Daoy (cell line): ENCODE measurements around the gene KRTAP4-1. TPM values are rescaled to one million over a fixed set of nuclear protein-coding genes. Genes with fewer than 3 reads are reported as not detected.
A peak's percentile ranks its signal among the peaks of the same experiment; 100 is the strongest.
"Not testable (repeated sequence)": the region's sequence is repeated elsewhere in the genome, so short reads cannot be mapped to it uniquely, and the experiment has no call there.

Experiments
- DNase-seq: peaks from one replicate; pipeline ENCODE4 v3.0.0-alpha.2; 2015; ENCODE audit warnings: low read depth
- total RNA-seq: library from RNA; depleted of rRNA; stranded (reverse); fragments of >200 nt; shearing (Covaris generic); gene quantifications from 2 replicates; pipeline ENCODE4 v1.2.3, GENCODE V29; 2014; rRNA removed

The KRTAP4-1 gene
- not detected in 2 replicates for total RNA-seq

DNA sequence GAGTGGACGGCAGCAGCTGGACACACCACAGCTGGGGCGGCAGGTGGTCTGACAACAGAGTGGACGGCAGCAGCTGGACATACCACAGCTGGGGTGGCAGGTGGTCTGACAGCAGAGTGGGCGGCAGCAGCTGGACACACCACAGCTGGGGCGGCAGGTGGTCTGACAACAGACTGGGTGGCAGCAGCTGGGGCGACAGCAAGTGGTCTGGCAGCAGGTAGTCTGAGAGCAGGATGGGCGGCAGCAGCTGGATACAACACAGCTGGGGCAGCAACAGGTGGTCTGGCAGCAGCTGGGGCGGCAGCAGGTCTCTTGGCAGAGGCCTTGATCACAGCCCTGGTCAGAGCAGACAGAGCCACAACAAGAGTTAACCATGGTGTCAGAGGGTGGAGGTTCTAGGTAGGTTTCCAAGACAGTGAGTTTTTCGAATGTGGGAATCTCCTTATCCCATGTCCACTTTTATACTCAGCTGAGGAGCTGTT is at the start of gene KRTAP4-1:
TSS of gene KRTAP4-1 (minus strand) at position 432 of the 482 bp plus-strand sequence. CDS start at position 375, 57 bp downstream.
- no peak for DNase-seq

DNA sequence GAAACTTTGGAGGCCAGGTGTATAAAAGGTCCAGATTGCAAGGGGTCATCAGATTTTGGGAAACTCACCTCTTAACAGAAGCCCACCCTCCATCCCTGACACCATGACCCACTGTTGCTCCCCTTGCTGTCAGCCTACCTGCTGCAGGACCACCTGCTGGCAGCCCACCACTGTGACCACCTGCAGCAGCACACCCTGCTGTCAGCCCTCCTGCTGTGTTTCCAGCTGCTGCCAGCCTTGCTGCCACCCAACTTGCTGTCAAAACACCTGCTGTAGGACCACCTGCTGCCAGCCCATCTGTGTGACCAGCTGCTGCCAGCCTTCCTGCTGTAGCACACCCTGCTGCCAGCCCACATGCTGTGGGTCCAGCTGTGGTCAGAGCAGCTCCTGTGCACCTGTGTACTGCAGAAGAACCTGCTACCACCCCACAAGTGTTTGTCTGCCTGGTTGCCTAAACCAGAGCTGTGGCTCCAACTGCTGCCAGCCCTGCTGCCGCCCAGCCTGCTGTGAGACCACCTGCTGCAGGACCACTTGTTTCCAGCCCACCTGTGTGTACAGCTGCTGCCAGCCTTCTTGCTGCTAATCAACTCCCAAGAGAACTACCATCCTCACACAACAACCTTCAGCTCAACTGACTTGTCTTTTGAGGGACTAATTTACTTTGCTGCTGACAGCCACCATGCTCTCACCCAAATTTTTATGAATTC is 47.8 kb upstream of the KRTAP4-1 start, which contains the start of gene KRTAP9-3:
TSS of gene KRTAP9-3 (plus strand) at position 51 of the 707 bp plus-strand sequence. CDS start at position 104, 53 bp downstream.
- not testable (repeated sequence) for DNase-seq

DNA sequence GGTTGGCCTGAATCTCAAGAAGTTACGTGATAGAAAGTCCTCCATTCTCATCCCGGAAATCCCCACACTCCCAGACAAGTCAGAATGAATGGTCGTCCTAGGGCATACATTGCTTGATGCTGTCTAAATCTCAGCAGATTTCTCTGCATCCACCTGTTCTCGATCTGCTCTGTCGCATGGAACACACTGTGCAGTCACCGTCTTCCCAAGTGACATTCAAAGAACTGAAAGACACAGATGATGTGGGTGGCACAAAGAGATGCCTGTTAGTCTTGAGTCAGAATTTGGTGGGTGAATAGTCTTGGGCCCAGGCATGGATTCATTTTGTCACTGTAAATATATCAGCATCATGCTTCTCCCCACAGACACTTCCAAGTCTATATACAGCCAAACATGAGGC is 47.0 kb upstream of the KRTAP4-1 start:
- no peak for DNase-seq

DNA sequence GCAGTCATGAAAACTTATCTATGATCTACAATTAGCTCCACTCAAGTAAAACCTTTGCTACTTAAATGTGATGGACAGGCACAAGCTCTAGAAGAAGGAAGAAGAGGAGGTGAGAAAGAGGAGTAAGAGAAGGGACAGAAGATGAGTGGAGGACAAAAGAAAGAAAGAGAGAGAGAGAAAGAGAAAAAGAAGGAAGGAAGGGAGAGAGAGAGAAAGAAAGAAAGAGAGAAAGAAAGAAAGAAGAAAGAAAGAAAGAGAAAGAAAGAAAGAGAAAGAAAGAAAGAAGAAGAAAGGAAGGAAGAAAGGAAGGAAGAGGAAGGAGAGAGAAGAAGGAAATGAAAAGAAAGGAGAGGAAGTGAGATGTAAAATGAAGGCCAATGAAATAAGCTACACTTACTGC is 45.4 kb upstream of the KRTAP4-1 start:
- DNase-seq, result no peak

DNA sequence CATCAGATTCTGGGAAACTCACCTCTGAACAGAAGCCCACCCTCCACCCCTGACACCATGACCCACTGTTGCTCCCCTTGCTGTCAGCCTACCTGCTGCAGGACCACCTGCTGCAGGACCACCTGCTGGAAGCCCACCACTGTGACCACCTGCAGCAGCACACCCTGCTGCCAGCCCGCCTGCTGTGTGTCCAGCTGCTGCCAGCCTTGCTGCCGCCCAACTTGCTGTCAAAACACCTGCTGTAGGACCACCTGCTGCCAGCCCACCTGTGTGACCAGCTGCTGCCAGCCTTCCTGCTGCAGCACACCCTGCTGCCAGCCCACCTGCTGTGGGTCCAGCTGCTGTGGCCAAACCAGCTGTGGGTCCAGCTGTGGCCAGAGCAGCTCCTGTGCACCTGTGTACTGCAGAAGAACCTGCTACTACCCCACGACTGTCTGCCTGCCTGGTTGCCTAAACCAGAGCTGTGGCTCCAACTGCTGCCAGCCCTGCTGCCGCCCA is 41.9 kb upstream of the KRTAP4-1 start, which contains the start of gene KRTAP9-2:
TSS of gene KRTAP9-2 (plus strand) at position 51 of the 498 bp plus-strand sequence. CDS start at position 58, 7 bp downstream.
- DNase-seq, result not testable (repeated sequence)

DNA sequence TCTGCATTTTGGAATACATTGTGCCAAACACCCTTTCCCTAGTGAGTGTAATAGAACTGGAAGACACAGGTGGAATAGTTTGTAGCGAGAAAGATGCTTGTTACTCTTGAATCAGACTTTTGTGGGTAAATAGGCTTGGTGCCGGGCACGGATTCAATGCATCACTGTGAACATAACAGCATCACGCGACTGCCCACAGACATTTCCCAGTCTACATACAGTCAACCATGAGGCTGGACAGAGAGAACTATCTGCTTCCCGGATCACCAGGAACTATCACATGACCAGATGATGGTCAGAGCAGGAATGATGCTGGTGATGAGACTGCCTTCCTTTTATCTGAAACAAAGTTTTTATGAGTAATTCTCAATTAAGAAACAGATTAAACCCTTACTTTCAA is 41.3 kb upstream of the KRTAP4-1 start:
- no peak for DNase-seq

DNA sequence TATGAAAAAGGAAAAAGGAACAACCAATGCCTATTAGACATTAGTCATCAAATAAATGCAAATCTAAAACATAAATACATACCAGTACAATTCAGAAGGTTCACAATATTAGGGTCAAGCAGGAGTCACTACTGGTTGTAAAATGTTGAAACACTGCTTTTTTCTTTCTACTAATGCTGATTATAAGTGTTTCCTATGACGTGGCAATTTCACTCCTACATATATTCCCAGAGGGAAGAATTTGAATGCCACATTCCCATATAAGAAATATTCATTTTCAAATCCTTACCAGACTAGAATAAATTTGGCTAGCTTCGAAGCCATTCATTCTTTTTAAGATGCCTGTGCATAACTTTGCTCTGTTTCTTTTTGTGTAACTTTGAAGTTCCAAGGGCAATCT is 39.1 kb upstream of the KRTAP4-1 start:
- no peak for DNase-seq

DNA sequence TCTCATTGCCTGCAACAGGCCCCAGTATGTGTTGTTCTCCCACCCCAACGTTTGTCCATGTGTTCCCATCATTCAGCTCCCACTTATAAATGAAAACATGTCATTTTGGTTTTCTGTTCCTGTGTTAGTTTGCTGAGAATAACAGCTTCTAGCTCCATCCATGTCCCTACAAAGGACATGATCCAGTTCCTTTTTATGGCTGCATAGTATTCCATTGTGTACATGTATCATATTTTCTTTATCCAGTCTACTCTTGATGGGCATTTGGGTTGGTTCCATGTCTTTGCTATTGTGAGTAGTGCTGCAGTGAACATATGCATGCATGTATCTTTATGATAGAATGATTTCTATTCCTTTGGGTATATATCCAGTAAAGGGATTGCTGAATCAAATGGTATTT is 31.0 kb upstream of the KRTAP4-1 start:
- no peak for DNase-seq

DNA sequence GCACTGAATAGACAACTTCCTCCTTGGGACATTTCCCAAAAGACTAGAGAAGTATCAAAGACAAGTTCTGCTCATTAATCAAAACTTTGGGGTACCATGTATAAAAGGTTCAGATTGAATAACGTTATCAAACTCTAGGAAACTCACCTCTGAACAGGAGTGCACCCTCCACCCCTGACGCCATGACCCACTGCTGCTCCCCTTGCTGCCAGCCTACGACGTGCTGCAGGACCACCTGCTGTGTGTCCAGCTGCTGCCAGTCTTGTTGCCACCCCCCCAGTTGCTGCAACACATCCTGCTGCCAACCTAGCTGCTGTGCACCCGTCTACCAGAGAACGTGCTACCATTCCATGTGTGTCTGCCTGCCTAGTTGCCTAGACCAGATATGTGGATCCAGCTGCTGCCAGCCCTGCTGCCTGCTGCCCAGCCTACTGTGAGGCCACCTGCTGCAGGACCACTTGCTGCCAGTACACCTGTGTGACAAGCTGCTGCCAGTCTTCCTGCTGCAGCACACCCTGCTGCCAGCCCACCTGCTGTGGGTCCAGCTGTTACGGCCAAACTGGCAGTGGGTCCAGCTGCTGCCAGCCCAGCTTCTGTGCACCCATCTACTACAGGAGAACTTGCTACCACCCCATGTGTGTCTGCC is 27.9 kb upstream of the KRTAP4-1 start:
- DNase-seq, result peak; percentile 15

DNA sequence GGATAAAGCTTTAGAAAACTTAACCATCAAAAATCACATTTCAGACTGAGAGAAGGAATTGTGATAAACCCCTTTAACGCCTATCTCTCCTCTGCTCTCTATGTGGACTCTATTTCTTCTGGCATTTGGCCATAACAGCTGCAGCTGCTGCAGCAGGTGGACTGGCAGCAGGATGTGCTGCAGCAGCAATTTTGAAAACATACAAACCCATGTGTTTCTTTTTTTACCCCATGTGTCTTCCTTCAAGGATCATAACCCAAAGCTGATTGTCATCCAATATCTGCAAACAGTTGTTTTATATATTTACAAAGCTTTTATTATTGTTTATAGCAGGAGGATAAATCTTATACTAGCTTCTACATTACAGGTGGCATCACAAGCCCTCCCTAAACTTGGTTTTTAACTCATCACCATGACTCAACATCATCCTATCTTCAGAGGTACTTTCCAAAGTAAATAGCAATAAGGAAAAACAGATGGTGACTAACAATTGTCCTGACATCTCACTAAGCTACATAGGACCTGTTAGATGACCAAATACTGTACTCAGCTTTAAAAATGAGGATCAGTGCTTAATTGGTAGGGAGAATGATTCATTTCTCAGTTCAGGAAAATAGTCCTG is 27.2 kb upstream of the KRTAP4-1 start:
- peak; percentile 29 for DNase-seq

DNA sequence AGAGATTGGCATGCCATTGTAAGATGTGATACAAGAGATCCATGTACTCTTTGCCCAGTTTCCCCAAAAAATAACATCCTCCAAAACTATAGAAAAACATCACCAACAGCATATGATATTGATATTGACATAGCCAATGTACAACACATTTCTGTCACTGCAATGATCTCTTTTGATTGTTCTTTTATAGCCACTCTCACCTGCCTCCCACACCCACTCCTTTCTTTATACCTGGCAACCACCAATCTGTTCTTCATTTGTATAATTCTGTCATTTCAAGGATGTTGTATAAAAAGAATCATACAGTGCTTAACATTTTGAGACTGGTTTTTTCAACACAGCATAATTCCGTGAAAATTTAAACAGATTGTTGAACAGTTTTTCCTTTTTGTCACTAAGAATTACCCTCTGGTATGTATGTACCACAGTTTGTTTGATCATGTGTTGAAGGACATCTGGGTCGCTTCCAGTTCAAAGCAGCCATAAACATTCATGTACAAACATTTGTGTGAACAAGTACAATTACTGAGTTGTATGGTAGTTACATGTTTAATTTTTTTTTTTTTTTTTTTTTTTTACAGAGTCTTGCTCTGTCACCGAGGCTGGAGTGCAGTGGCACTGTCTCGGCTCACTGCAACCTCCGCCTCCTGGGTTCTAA is 14.8 kb upstream of the KRTAP4-1 start:
- no peak for DNase-seq

DNA sequence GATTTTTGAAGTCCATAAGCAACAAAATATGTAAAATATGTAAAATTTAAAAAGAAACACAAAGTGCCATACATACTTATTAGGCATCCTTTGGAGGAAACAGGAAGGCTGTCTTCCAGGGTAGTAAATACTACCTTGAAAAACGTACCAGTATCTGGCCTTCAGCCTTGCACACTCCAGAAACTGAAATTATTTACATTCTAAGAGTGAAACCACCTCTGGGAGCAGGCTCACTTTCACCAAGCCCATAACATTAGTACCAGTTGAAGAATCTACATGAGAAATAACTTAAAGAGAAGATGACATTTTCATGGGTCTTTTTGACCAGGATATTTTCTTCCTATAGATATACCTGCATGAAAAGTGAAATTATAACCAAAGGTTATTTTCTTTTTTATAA is 11.4 kb upstream of the KRTAP4-1 start:
- no peak for DNase-seq

DNA sequence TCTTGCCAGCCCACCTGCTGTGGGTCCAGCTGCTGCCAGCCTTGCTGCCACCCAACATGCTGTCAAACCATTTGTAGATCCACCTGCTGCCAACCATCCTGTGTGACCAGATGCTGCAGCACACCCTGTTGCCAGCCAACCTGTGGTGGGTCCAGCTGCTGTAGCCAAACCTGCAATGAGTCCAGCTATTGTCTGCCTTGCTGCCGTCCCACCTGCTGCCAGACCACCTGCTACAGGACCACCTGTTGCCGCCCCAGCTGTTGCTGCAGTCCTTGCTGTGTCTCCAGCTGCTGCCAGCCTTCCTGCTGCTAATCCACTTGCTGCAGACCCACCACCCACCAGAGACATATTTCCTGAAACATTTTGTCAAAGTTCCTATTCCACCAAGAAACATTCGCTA is 5.6 kb upstream of the KRTAP4-1 start:
- DNase-seq, result no peak

DNA sequence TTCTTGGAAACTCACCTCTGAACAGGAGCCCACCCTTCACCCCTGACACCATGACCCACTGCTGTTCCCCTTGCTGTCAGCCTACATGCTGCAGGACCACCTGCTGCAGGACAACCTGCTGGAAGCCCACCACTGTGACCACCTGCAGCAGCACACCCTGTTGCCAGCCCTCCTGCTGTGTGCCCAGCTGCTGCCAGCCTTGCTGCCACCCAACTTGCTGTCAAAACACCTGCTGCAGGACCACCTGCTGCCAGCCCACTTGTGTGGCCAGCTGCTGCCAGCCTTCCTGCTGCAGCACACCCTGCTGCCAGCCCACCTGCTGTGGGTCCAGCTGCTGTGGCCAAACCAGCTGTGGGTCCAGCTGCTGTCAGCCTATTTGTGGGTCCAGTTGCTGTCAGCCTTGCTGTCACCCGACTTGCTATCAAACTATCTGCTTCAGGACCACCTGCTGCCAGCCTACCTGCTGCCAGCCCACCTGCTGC is 5.2 kb upstream of the KRTAP4-1 start, which contains the start of gene KRTAP9-1:
TSS of gene KRTAP9-1 (plus strand) at position 51 of the 482 bp plus-strand sequence. CDS start at position 51, 0 bp downstream.
- DNase-seq, result not testable (repeated sequence)

DNA sequence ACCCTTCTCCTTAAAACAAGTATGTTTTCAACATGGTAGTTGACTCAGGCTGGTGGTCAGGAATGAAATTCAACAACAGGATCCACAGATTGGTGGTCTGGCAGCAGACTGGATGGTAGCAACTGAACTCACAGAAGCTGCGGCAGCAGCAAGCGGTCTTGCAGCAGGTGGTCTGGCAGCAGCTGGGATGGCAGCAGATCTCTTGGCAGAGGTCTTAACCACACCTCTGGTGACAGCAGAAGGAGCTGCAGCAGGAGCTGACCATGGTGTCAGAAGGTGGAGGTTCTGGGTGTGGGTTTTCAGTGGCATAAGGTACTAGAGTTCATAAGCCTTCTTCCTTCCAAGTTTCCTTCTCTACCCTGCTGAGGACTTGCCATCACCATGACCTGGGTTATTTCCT is 2.2 kb upstream of the KRTAP4-1 start:
- no peak for DNase-seq

DNA sequence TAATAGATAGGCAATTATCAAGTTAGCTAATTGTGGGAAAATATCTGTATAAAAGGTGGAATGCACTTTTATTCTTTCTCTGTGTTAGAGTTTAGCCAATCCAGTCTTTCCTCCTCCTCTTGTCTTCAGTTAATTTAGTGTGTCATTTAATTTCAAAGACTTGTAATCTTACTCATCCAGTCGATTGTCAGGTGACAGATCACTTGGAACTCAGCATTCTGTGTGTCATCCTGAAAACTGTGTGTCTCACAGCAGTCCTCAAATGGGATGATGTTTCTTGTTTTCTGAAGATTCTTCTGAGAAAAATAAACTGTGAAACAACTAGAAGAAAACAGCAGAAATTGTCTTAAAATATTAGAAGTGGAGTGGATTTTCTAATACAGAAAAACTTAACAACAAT is 290 bp upstream of the KRTAP4-1 start:
- no peak for DNase-seq

DNA sequence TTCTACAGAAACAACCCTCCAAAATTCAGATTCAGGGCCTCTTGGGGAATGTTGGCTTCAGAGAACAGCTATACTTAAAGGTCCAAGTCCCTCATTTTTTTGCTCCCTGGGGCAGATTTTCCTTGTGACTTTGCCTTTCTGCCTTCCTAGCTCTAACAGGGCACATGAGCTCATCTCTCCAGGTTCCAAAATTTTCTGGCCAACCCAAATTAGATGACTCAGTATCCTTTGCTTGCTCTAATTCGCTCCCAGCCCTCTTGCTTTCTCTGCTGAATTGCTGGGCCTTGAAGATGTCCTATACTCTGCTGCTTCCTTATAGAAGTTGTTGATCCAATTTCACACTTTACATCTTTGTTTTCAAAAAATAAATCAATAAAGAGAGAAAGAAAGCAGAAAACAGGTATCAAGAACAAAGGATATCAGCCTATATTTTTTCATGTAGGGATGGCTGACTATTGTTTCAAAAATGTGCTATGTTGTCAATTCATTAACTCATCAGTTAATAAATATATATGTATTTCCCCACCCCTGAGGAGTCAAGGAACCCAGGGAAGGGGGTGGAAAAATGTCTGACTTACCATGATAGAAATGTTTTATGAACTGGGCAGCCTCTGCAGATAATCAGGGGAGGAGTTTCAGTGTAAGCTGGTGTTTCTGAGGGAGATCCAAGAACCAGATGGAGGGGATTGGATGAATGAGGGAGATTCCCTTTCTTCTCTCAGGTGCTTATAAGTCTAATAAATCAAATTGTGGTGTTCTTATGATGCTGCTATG is 5.7 kb downstream of the KRTAP4-1 start:
- DNase-seq, result peak; percentile 18

DNA sequence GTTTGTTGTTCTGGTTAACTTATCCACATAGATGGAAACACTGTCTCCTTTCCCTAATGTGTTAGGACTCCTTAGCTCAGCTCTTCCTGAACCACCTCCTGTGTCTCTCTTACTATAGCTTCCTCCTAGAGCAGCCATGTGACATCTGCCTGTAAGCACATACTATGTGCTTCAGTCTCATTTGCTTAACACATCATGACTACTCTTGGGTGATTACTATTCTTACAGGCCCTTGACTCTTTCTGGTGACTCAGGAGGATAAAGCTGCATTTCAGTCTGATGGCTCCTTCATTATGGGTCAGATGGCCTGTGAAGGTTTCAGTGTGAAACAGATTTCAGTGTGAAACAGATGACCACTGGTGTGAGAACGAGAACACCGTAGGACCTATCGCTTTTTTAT is 6.4 kb downstream of the KRTAP4-1 start:
- peak; percentile 34 for DNase-seq

DNA sequence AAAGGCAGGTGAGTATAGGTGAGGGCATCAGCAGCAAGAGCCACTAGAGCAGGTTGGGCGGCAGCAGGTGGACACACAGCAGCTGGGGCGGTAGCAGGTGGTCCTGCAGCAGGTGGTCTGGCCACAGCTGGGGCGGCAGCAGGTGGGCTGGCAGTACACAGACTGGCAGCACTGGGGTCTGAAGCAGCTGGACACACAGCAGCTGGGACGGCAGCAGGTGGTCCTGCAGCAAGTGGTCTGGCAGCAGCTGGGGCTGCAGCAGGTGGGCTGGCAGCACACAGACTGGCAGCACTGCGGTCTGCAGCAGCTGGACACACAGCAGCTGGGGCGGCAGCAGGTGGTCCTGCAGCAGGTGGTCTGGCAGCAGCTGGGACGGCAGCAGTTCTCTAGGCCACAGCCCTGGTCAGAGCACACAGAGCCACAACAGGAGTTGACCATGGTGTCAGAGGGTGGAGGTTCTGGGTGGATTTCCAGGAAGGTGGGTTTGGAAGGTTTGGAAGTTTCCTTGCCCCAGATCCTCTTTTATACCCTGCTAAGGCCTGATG is 6.9 kb downstream of the KRTAP4-1 start, which contains the start of gene KRTAP4-2:
TSS of gene KRTAP4-2 (minus strand) at position 495 of the 545 bp plus-strand sequence. CDS start at position 438, 57 bp downstream.
- no peak for DNase-seq

DNA sequence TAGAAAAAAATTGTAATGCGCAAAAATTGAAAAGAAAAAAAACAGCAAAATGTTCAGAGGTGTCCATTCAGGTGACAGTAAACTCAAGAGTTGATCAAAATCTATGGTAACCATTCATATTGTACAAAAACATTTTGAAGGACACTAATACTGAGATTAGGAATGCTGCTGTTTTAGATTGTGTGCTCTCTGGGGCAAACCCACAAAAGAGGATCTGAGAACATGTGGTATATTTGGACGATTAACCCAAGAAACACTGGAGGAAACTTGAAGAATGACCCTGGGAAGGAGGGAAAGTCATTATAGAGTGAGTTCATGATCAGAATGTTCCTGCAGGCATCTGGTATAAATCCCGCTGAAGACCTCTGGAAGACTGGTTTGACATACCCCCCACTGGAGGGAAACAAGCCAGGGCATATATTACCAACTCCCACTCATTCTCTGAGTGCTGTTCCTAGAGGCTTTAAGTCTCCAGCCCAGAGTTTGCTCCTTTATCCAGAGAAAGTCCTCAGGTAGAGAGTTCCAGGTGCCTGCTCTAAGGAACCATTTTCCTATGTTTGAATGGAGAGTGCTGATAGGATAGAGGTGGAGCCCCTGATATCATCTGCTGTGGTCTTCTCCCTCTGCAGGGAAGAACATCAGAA is 7.8 kb downstream of the KRTAP4-1 start:
- DNase-seq, result no peak
